GM12892 (cell line): ENCODE measurements around the gene QSOX1.

Source experiments
- POLR2A ChIP-seq: IDR thresholded peaks from 2 replicates; pipeline ENCODE4 v1.6.1; 2011; ENCODE audit warnings: low read depth, low read length, control low read depth
- POLR2AphosphoS5 ChIP-seq: IDR thresholded peaks from 2 replicates; pipeline ENCODE4 v1.6.1; 2011; ENCODE audit warnings: low read depth, low read length, control low read depth
- TAF1 ChIP-seq: IDR thresholded peaks from 2 replicates; pipeline ENCODE4 v1.6.1; 2011; ENCODE audit warnings: low read depth, mild to moderate bottlenecking, control low read depth, low read length, borderline replicate concordance

DNA sequence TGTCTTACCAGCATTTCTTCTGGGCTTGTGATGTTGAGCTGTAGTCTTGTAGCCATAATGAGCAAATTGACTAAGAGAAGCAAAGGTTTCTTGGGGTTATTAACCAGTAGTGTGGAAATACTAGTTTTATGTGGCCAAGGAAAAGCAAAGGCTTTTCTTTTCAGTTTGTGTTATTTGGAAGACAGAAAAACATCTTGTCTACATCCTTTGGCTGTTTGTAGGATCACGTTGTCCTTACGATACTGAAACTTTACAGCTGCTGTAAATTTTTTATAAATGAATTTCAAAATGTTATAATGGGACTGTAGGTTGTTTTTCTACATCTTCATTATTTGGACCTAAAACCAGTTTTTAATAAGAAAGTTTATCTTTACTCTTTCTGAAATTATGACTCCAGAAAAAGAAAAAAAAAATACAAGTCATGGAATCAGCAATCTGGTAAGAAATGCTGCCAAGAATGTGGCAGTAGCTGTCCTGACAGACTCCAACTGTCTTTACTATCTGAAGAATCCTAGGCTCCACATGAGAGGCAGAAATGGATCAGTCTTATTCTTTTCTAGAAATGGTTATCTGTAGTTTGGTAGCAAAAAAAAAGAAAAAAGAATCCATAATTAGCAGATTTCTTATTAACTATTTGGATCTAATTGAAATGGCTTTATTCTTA lies 41.6 kb upstream of the QSOX1 start:
- TF ChIP-seq POLR2AphosphoS5 (no peak), POLR2A (no peak), TAF1 (no peak)
